IMR-90 (cell line): ENCODE results near the gene VEPH1. TPM values are rescaled to one million over a fixed set of nuclear protein-coding genes. Genes with fewer than 3 reads are reported as not detected.
A peak's percentile ranks its signal among the peaks of the same experiment; 100 is the strongest.

ENCODE experiments used
- ATAC-seq: fragments of 200-7000 bp; cut with Tn5 transposase; 2 replicates; pipeline ENCODE4 v1.9.1; 2020; ENCODE audit warnings: low read depth, mild to moderate bottlenecking, moderate library complexity
- BruUV-seq: library from RNA; stranded (reverse); fragments of 400-500 nt; replicated peaks from 2 replicates; lab custom pipeline; 2021; lab: Mats Ljungman, UMichigan
- CTCF ChIA-PET: fragments of 300-600 bp; formaldehyde crosslinking; extraction: SDS; loops from one replicate; lab custom pipeline; 2021; ENCODE audit warnings: antibody characterized with exemption; lab: Yijun Ruan, JAX
- POLR2A ChIA-PET: fragments of 300-600 bp; sonication (Branson Sonifier 250); formaldehyde crosslinking; loops from one replicate; lab custom pipeline; 2022; ENCODE audit warnings: antibody characterized with exemption; ENCODE audit not compliant: unreplicated experiment; lab: Charles Lee
- DNase-seq: peaks from one replicate; pipeline ENCODE4 v3.0.0; 2013
- H2AFZ ChIP-seq: replicated peaks from 2 replicates; pipeline ENCODE3; 2013; ENCODE audit warnings: low read length, mild to moderate bottlenecking; ENCODE audit not compliant: poor library complexity
- H2AK5ac ChIP-seq: 2 replicates; pipeline ENCODE4 v1.6.1; 2013; ENCODE audit warnings: low read depth, low read length, inconsistent platforms
- H2AK9ac ChIP-seq: replicated peaks from 2 replicates; pipeline ENCODE3; 2013; ENCODE audit warnings: mild to moderate bottlenecking, low read depth, low read length, moderate library complexity; ENCODE audit not compliant: poor library complexity
- H2BK120ac ChIP-seq: 2 replicates; pipeline ENCODE4 v1.6.1; 2013; ENCODE audit warnings: low read depth, low read length, inconsistent platforms
- H2BK15ac ChIP-seq: 3 replicates; pipeline ENCODE4 v1.6.1; 2013; ENCODE audit warnings: low read depth, low read length, inconsistent platforms
- H2BK20ac ChIP-seq: 2 replicates; pipeline ENCODE4 v1.6.1; 2013; ENCODE audit warnings: low read depth, mild to moderate bottlenecking, inconsistent platforms, low read length, moderate library complexity
- H2BK5ac ChIP-seq: 2 replicates; pipeline ENCODE4 v1.6.1; 2013; ENCODE audit warnings: mild to moderate bottlenecking, low read depth, low read length, inconsistent platforms; ENCODE audit not compliant: poor library complexity, severe bottlenecking
- H3K14ac ChIP-seq: replicated peaks from 2 replicates; pipeline ENCODE4 v1.6.1; 2013; ENCODE audit warnings: low read depth, low read length, inconsistent platforms
- H3K18ac ChIP-seq: 2 replicates; pipeline ENCODE4 v1.6.1; 2013; ENCODE audit warnings: low read depth, low read length, control low read depth
- H3K23ac ChIP-seq: 2 replicates; pipeline ENCODE4 v1.6.1; 2013; ENCODE audit warnings: low read depth, low read length, inconsistent platforms
- H3K27ac ChIP-seq: 2 replicates; pipeline ENCODE4 v1.5.1; 2013; ENCODE audit warnings: mild to moderate bottlenecking, control low read depth, low read length; ENCODE audit not compliant: insufficient read depth
- H3K27me3 ChIP-seq: 2 replicates; pipeline ENCODE4 v1.6.1; 2013; ENCODE audit warnings: low read length; ENCODE audit not compliant: control insufficient read depth, insufficient read depth
- H3K36me3 ChIP-seq: 2 replicates; pipeline ENCODE4 v1.6.1; 2013; ENCODE audit warnings: low read length, mixed read lengths; ENCODE audit not compliant: control insufficient read depth, insufficient read depth
- H3K4ac ChIP-seq: 2 replicates; pipeline ENCODE4 v1.6.1; 2013; ENCODE audit warnings: low read depth, low read length, inconsistent platforms
- H3K4me1 ChIP-seq: 2 replicates; pipeline ENCODE4 v1.6.1; 2013; ENCODE audit warnings: low read length, mixed read lengths; ENCODE audit not compliant: control insufficient read depth, insufficient read depth
- H3K4me2 ChIP-seq: 2 replicates; pipeline ENCODE4 v1.6.1; 2013; ENCODE audit warnings: low read depth, mild to moderate bottlenecking, control low read depth, low read length, moderate library complexity
- H3K4me3 ChIP-seq: 2 replicates; pipeline ENCODE4 v1.5.1; 2013; ENCODE audit warnings: low read depth, mild to moderate bottlenecking, control low read depth, low read length, moderate library complexity; ENCODE audit not compliant: insufficient read depth
- H3K56ac ChIP-seq: 2 replicates; pipeline ENCODE4 v1.6.1; 2013; ENCODE audit warnings: low read length, inconsistent platforms; ENCODE audit not compliant: insufficient read depth; ENCODE audit errors: extremely low read depth
- H3K79me1 ChIP-seq, 2 experiments: 2 replicates each; pipeline ENCODE4 v1.6.1; 2013; ENCODE audit warnings: low read length in 2 of 2, inconsistent platforms in 1 of 2, low read depth in 1 of 2
- H3K9ac ChIP-seq: 2 replicates; pipeline ENCODE4 v1.6.1; 2013; ENCODE audit warnings: low read depth, low read length, control low read depth
- H3K9me1 ChIP-seq: 2 replicates; pipeline ENCODE4 v1.6.1; 2013; ENCODE audit warnings: low read length, inconsistent platforms; ENCODE audit not compliant: insufficient read depth
- H3K9me3 ChIP-seq: 2 replicates; pipeline ENCODE4 v1.6.1; 2013; ENCODE audit warnings: low read length; ENCODE audit not compliant: control insufficient read depth, insufficient read depth
- H4K20me1 ChIP-seq: 2 replicates; pipeline ENCODE4 v1.6.1; 2013; ENCODE audit warnings: low read length, inconsistent platforms; ENCODE audit not compliant: insufficient read depth
- H4K5ac ChIP-seq: 2 replicates; pipeline ENCODE4 v1.6.1; 2013; ENCODE audit warnings: mild to moderate bottlenecking, low read depth, low read length, control low read depth
- H4K8ac ChIP-seq, 2 experiments: 2 replicates each; pipeline ENCODE4 v1.6.1; 2013; ENCODE audit warnings: low read depth in 2 of 2, low read length in 2 of 2, control low read depth in 1 of 2, inconsistent platforms in 1 of 2
- H4K91ac ChIP-seq: 2 replicates; pipeline ENCODE4 v1.6.1; 2013; ENCODE audit warnings: low read depth, low read length, inconsistent platforms; ENCODE audit not compliant: insufficient read depth
- MAFK ChIP-seq: IDR thresholded peaks from 2 replicates; pipeline ENCODE4 v1.6.1; 2012; ENCODE audit warnings: low read depth, low read length, improper control_type of control experiment
- SMC3 ChIP-seq: fragments of 150-350 bp; IDR thresholded peaks from 2 replicates; pipeline ENCODE4 v1.6.1; 2016; ENCODE audit warnings: low read depth, mild to moderate bottlenecking, antibody characterized with exemption, low read length, moderate library complexity
- WGBS, 2 experiments: methylation state at CpG; one replicate each; pipeline versions ENCODE4 v1.1.5 to v1.1.7; 2013; ENCODE audit warnings: missing lambda C conversion rate in 2 of 2; ENCODE audit not compliant: insufficient read length in 1 of 2; ENCODE audit errors: extremely low coverage in 2 of 2; 5-methylcytosine and 5-hydroxymethylcytosine counted together
- dilution Hi-C: fragments of 300-500 bp; cut with HindIII; formaldehyde crosslinking; loops from one replicate; pipeline ENCODE4 v1.14.3; 2018; ENCODE audit warnings: low sequenced_read_pairs; ENCODE audit not compliant: unreplicated experiment
- in situ Hi-C: fragments of 300-500 bp; cut with MboI; formaldehyde crosslinking; loops from 3 replicates; pipeline ENCODE4 v1.14.3; 2019; ENCODE audit warnings: low sequenced_read_pairs, inconsistent platforms, mixed read lengths
- intact Hi-C: fragments of 100-400 bp; cut with micrococcal nuclease; formaldehyde crosslinking; loops from 2 replicates; pipeline ENCODE4 v1.10.0; 2022
- polyA plus RNA-seq, 3 experiments: library from polyadenylated mRNA; depleted of rRNA; stranded (reverse); fragments of >200 nt; gene quantifications; 2 replicates each; pipeline ENCODE4 v1.2.3, GENCODE V29; 2012; ENCODE audit warnings: low replicate concordance in 1 of 3
- total RNA-seq: library from RNA; depleted of rRNA; stranded (reverse); fragments of >200 nt; gene quantifications from 2 replicates; pipeline ENCODE4 v1.2.3, GENCODE V29; 2012

The VEPH1 gene
- total and polyA plus RNA-seq, 2 of the 4 experiments (the other 2 are of a cell fraction): 30.5 to 130 TPM

- ChIA-PET POLR2A (no interaction called here), CTCF (no interaction called here)
- Histone ChIP-seq H2BK15ac (peak overlapping the region; percentile 92; the same call in 2 of the 3 replicates), H3K79me1 (peaks cover 3 to 6% of the 10 kb centered on the region in 2 experiments; a peak in 3 of 4 replicates), H4K5ac (peak overlapping the region; percentile 68), H3K36me3 (no peaks in the 10 kb centered on the region), H3K4me1 (peaks cover 20% of the 10 kb centered on the region), H3K27me3 (no peaks in the 10 kb centered on the region), H3K56ac (peak overlapping the region; percentile 70; the same call in 1 of the 2 replicates), H3K4ac (peak overlapping the region; percentile 73), H3K23ac (peak overlapping the region; percentile 19; the same call in 1 of the 2 replicates), H4K91ac (peak overlapping the region; percentile 73), H3K4me3 (no peak overlapping the region), H3K9ac (peak overlapping the region; percentile 28; the same call in 1 of the 2 replicates), H2BK20ac (peak overlapping the region; percentile 65; the same call in 1 of the 2 replicates), H4K20me1 (no peaks in the 10 kb centered on the region), H3K18ac (peak overlapping the region; percentile 78), H2AK5ac (peak overlapping the region; percentile 88; the same call in 1 of the 2 replicates), H2AK9ac (no peak overlapping the region), H3K9me1 (peaks cover 11% of the 10 kb centered on the region), H4K8ac (peak overlapping the region; percentile 43 to 84; a peak in 3 of 4 replicates), H2BK120ac (peak overlapping the region; percentile 72), H3K9me3 (no peaks in the 10 kb centered on the region), H2BK5ac (peak overlapping the region; percentile 76), H3K14ac (peak overlapping the region; percentile 76), H3K27ac (peak overlapping the region; percentile 80; the same call in 1 of the 2 replicates), H2AFZ (peak overlapping the region; percentile 17), H3K4me2 (peak overlapping the region; percentile 33; the same call in 1 of the 2 replicates)
- dilution Hi-C loops (no loop called here), intact Hi-C loops (no loop called here), in situ Hi-C loops (no loop called here)
- TF ChIP-seq SMC3: no peak
- peak; percentile 84 for TF ChIP-seq MAFK
- ATAC-seq: no peak
- BruUV-seq: no TSS peak
- DNase-seq: peak; percentile 56
- WGBS, 2 experiments: no CpG with 5 or more reads among the region's 1 CpG
Measured at GRCh38 chr3:157467200-157467599, 36.0 kb downstream of the VEPH1 start.
